ENCODE data around the gene FOSL2.

FOSL2 gene

GRCh38 chr2:28400419-28400818 lies 7.8 kb downstream of the FOSL2 start:
- TF ChIP-seq, protein P1, sequence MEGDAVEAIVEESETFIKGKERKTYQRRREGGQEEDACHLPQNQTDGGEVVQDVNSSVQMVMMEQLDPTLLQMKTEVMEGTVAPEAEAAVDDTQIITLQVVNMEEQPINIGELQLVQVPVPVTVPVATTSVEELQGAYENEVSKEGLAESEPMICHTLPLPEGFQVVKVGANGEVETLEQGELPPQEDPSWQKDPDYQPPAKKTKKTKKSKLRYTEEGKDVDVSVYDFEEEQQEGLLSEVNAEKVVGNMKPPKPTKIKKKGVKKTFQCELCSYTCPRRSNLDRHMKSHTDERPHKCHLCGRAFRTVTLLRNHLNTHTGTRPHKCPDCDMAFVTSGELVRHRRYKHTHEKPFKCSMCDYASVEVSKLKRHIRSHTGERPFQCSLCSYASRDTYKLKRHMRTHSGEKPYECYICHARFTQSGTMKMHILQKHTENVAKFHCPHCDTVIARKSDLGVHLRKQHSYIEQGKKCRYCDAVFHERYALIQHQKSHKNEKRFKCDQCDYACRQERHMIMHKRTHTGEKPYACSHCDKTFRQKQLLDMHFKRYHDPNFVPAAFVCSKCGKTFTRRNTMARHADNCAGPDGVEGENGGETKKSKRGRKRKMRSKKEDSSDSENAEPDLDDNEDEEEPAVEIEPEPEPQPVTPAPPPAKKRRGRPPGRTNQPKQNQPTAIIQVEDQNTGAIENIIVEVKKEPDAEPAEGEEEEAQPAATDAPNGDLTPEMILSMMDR (IDR thresholded peaks at IDR 0.05; ENCODE audit: insufficient read depth, low read depth, low read length, missing control alignments), result no peak
- H3K4me3 ChIP-seq (ENCODE audit: low read length), result peak overlapping the region; percentile 63
- no peak for DNase-seq (ENCODE audit: low read depth)

DNA sequence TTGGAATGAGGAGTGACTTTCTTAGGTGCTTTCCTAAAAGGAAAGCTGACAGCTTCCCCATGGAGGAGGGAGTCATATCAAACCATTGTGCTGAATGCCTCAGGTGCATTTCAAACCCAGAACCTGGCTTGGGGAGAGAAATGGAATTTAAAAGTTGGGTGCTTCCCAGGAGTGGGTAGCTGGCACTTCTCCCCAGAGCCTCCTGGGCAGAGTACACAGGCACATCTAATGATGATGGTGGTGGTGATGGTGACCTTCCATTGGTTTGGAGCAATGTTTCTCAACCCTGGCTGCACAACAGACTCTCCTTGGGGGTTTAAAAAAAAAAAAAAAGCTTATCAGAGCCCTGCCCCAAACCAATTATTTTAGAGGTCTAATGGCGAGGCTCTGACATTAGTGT lies 8.3 kb downstream of the FOSL2 start:
- no peak for DNase-seq (ENCODE audit: low read depth)
- TF ChIP-seq, protein P1 (IDR thresholded peaks at IDR 0.05; ENCODE audit: insufficient read depth, low read depth, low read length, missing control alignments), result no peak
- peak overlapping the region; percentile 25 for H3K4me3 ChIP-seq (ENCODE audit: low read length)

GRCh38 chr2:28401411-28401810 lies 8.8 kb downstream of the FOSL2 start:
- TF ChIP-seq, protein P1 (IDR thresholded peaks at IDR 0.05; ENCODE audit: insufficient read depth, low read depth, low read length, missing control alignments), result no peak
- no peak for DNase-seq (ENCODE audit: low read depth)
- H3K4me3 ChIP-seq (ENCODE audit: low read length), result no peak overlapping the region

GRCh38 chr2:28401948-28402550 lies 9.4 kb downstream of the FOSL2 start:
- DNase-seq (ENCODE audit: low read depth), result no peak
- no peak overlapping the region for H3K4me3 ChIP-seq (ENCODE audit: low read length)
- TF ChIP-seq, protein P1 (IDR thresholded peaks at IDR 0.05; ENCODE audit: insufficient read depth, low read depth, low read length, missing control alignments), result no peak

- TF ChIP-seq, protein P1 (IDR thresholded peaks at IDR 0.05; ENCODE audit: insufficient read depth, low read depth, low read length, missing control alignments), result no peak
- no peak for DNase-seq (ENCODE audit: low read depth)
- no peak overlapping the region for H3K4me3 ChIP-seq (ENCODE audit: low read length)
These were observed 10.8 kb downstream of the FOSL2 start for GRCh38 chr2:28403370-28403956.

DNA sequence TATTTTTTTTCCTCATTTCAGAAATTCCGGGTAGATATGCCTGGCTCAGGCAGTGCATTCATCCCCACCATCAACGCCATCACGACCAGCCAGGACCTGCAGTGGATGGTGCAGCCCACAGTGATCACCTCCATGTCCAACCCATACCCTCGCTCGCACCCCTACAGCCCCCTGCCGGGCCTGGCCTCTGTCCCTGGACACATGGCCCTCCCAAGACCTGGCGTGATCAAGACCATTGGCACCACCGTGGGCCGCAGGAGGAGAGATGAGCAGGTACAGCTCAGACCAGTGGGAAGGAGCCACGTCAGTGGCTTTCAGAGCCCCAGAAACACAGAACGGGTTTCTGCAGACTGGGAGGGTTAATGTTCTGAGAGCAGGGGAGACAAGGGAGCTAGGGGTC lies 11.4 kb downstream of the FOSL2 start:
- TF ChIP-seq, protein P1 (IDR thresholded peaks at IDR 0.05; ENCODE audit: insufficient read depth, low read depth, low read length, missing control alignments), result no peak
- no peak for DNase-seq (ENCODE audit: low read depth)
- no peak overlapping the region for H3K4me3 ChIP-seq (ENCODE audit: low read length)

GRCh38 chr2:28405537-28405936 lies 12.9 kb downstream of the FOSL2 start:
- DNase-seq (ENCODE audit: low read depth), result no peak
- H3K4me3 ChIP-seq (ENCODE audit: low read length), result no peak overlapping the region
- TF ChIP-seq, protein P1 (IDR thresholded peaks at IDR 0.05; ENCODE audit: insufficient read depth, low read depth, low read length, missing control alignments), result no peak
